B cell (primary cell): ENCODE results near the gene SDCCAG8. TPM values are rescaled to one million over a fixed set of nuclear protein-coding genes. Genes with fewer than 3 reads are reported as not detected.

ENCODE experiments used
- ATAC-seq: fragments of 200-7000 bp; cut with Tn5 transposase; one replicate; pipeline ENCODE4 v1.10.0; 2021; ENCODE audit warnings: low read depth, mild to moderate bottlenecking, moderate number of reproducible peaks, moderate library complexity
- CTCF ChIA-PET: fragments of 350-600 bp; sonication (Branson Sonifier 250); formaldehyde crosslinking; loops from one replicate; lab custom pipeline; 2021; ENCODE audit warnings: antibody characterized with exemption, inconsistent platforms; lab: Charles Lee
- POLR2A ChIA-PET: fragments of 350-600 bp; sonication (Branson Sonifier 250); formaldehyde crosslinking; loops from one replicate; lab custom pipeline; 2021; ENCODE audit warnings: antibody characterized with exemption; lab: Charles Lee
- DNase-seq: peaks from one replicate; pipeline ENCODE4 v3.0.0; 2013
- H2AFZ ChIP-seq: 2 replicates; pipeline ENCODE4 v1.6.1; 2012; ENCODE audit warnings: mild to moderate bottlenecking, low read depth, low read length; ENCODE audit not compliant: insufficient read depth, poor library complexity, severe bottlenecking
- H3K27ac ChIP-seq, 2 donors: 1 replicate in 1 of 2; 2 replicates in 1 of 2; pipeline ENCODE4 v1.5.1; 2012 to 2013; ENCODE audit warnings: low read length in 2 of 2, mild to moderate bottlenecking in 2 of 2, moderate library complexity in 1 of 2
- H3K27me3 ChIP-seq, 4 experiments: fragments of 200-600 bp in 1 of 4; sonication (generic) in 1 of 4; replicated peaks in 1 of 4; 1 replicate in 2 of 4; 2 replicates in 2 of 4; pipeline versions ENCODE4 v1.6.1 to v1.7.0; 2013 to 2016; ENCODE audit warnings: low read length in 3 of 4, mild to moderate bottlenecking in 2 of 4, mixed read lengths in 1 of 4, moderate library complexity in 1 of 4; ENCODE audit not compliant: insufficient read depth in 4 of 4, control insufficient read depth in 3 of 4; ENCODE audit errors: control extremely low read depth in 1 of 4
- H3K36me3 ChIP-seq, 2 experiments: replicated peaks in 1 of 2; 1 replicate in 1 of 2; 2 replicates in 1 of 2; pipeline versions ENCODE4 v1.6.1 to v1.7.1; 2013; ENCODE audit warnings: low read length in 1 of 2; ENCODE audit not compliant: insufficient read depth in 2 of 2, control insufficient read depth in 1 of 2; ENCODE audit errors: control extremely low read depth in 1 of 2, extremely low read depth in 1 of 2
- H3K4me1 ChIP-seq, 2 donors: fragments of 200-600 bp in 1 of 2; sonication (generic) in 1 of 2; 1 replicate in 1 of 2; 2 replicates in 1 of 2; pipeline versions ENCODE4 v1.5.1 to v1.6.1; 2013 to 2017; ENCODE audit warnings: low read length in 2 of 2; ENCODE audit not compliant: control insufficient read depth in 2 of 2, insufficient read depth in 2 of 2
- H3K4me2 ChIP-seq: replicated peaks from 2 replicates; pipeline ENCODE3; 2012; ENCODE audit warnings: mild to moderate bottlenecking, low read depth, low read length; ENCODE audit not compliant: poor library complexity, severe bottlenecking
- H3K4me3 ChIP-seq, 5 experiments: fragments of 200-600 bp in 1 of 5; sonication (generic) in 1 of 5; 1 replicate in 3 of 5; 2 replicates in 2 of 5; pipeline versions ENCODE4 v1.5.1 to v1.7.0; 2011 to 2016; ENCODE audit warnings: low read length in 4 of 5, mild to moderate bottlenecking in 4 of 5, low read depth in 2 of 5, control low read depth in 1 of 5, moderate library complexity in 1 of 5; ENCODE audit not compliant: insufficient read depth in 1 of 5; ENCODE audit errors: control extremely low read depth in 1 of 5, extremely low read depth in 1 of 5
- H3K79me2 ChIP-seq: fragments of 200-600 bp; sonication (generic); one replicate; pipeline ENCODE4 v1.6.0; 2016; ENCODE audit warnings: low read length; ENCODE audit not compliant: control insufficient read depth, insufficient read depth
- H3K9ac ChIP-seq: fragments of 200-600 bp; sonication (generic); 2 replicates; pipeline ENCODE4 v1.6.1; 2017; ENCODE audit warnings: mild to moderate bottlenecking, low read length, moderate library complexity
- H3K9me3 ChIP-seq, 3 donors: one replicate each; pipeline versions ENCODE4 v1.6.1 to v1.7.1; 2013; ENCODE audit warnings: low read length in 2 of 3; ENCODE audit not compliant: control insufficient read depth in 2 of 3, insufficient read depth in 1 of 3; ENCODE audit errors: control extremely low read depth in 1 of 3
- H4K20me1 ChIP-seq: 2 replicates; pipeline ENCODE4 v1.6.0; 2012; ENCODE audit warnings: mild to moderate bottlenecking, low read length; ENCODE audit not compliant: insufficient read depth, control insufficient read depth, poor library complexity, severe bottlenecking
- H3K27ac Mint-ChIP-seq: one replicate; pipeline ENCODE4 v1.8.0; 2021; ENCODE audit warnings: mixed read lengths
- H3K27me3 Mint-ChIP-seq: one replicate; pipeline ENCODE4 v1.8.0; 2021; ENCODE audit warnings: mixed read lengths
- H3K4me1 Mint-ChIP-seq: one replicate; pipeline ENCODE4 v1.8.0; 2021; ENCODE audit warnings: mixed read lengths
- H3K4me3 Mint-ChIP-seq: one replicate; pipeline ENCODE4 v1.8.0; 2021; ENCODE audit warnings: mixed read lengths
- H3K9me3 Mint-ChIP-seq: one replicate; pipeline ENCODE4 v1.8.0; 2022; ENCODE audit warnings: mixed read lengths; ENCODE audit not compliant: insufficient read depth
- EZH2 ChIP-seq: IDR thresholded peaks from 2 replicates; pipeline ENCODE4 v1.6.1; 2012; ENCODE audit warnings: borderline replicate concordance, low read depth, mild to moderate bottlenecking, moderate library complexity, low read length; ENCODE audit not compliant: insufficient read depth, poor library complexity, severe bottlenecking
- WGBS: methylation state at CpG from one replicate; pipeline ENCODE4 v1.1.5; 2013; ENCODE audit warnings: missing lambda C conversion rate; ENCODE audit not compliant: insufficient coverage; 5-methylcytosine and 5-hydroxymethylcytosine counted together
- intact Hi-C: fragments of 100-400 bp; cut with micrococcal nuclease; formaldehyde crosslinking; loops from one replicate; pipeline ENCODE4 v1.10.0; 2022
- polyA plus RNA-seq: library from polyadenylated mRNA; depleted of rRNA; stranded (reverse); fragments of >200 nt; gene quantifications from 2 replicates; pipeline ENCODE4 v1.2.3, GENCODE V29; 2012
- total RNA-seq, 2 donors: library from RNA; stranded (reverse); fragments of 120-200 nt in 1 of 2; gene quantifications; 1 replicate in 1 of 2; 2 replicates in 1 of 2; pipeline versions ENCODE4 v1.2.3 to v1.2.4, GENCODE V29; 2013 to 2022
- TF ChIP-seq, protein P1 (sequence below): fragments of 200-600 bp; IDR thresholded peaks from one replicate; pipeline ENCODE4 v1.8.0; 2022; ENCODE audit warnings: antibody characterized with exemption, mild to moderate bottlenecking

The SDCCAG8 gene
- total and polyA plus RNA-seq, 2 donors (not counting 1 experiment from before 2014, with no cell fraction given), result 37.1 to 60.7 TPM

DNA sequence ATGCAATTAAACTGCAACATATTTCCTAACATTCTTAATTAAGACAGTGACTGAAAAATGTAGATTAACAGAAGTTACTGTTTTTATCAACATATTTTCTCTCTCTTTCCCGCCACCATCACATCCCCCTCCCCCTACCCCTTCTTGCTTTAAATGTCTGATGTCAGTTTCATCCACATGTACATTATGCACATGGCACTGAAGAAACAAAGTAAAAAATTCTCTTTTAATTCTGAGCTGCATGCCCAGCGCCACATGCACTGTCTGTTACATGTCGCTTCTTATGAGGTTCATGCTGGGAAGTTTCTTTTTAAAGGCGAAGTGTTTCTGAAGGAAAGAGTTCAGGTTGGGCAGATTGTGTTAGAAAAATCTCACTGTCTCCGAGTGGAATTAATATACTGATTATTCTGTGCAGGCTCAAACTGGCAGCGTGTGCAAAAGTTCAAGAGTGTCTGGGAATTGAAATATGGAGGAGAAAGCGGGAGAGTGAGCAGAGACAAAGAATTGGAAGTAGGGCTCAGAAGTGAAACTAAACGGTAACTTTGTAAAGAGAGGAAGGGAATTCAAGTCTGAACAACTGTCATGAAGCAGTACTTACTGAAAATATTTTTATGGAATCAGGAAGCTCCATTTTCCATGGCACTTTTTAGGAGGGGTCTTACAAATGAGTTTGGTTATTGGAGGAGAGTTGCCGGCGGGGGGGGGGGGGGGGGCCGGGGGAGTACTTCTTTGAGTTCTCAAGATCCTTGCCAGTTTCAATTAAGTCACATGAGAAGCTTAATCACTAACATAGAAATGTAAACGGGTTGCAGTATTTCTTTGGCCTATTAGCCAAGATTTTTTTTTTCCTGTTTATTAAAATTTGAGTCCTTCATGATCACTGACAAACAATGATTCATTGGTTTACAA, 217.6 kb downstream of the SDCCAG8 start:
- no peaks in the 10 kb centered on the region for H3K9me3 ChIP-seq
- intact Hi-C loops, result no loop called here
- peak overlapping the region in 4 of 5 experiments; percentile 17 to 53 (median 40) for H3K4me3 ChIP-seq
- no peak overlapping the region for H3K27ac ChIP-seq
- peaks cover 0 to 4% of the 10 kb centered on the region in 2 experiments for H3K36me3 ChIP-seq
- Mint-ChIP-seq H3K9me3 (no peaks in the 10 kb centered on the region), H3K4me1 (peaks cover 30% of the 10 kb centered on the region), H3K4me3 (peak overlapping the region; percentile 78), H3K27ac (no peak overlapping the region), H3K27me3 (no peaks in the 10 kb centered on the region)
- peak overlapping the region; percentile 30 for H2AFZ ChIP-seq
- no peaks in the 10 kb centered on the region for H3K27me3 ChIP-seq
- POLR2A ChIA-PET, result interaction anchor here (0.6 kb wide), 1 partner anchor 35 kb away, joined by 4 read pairs; no protein-coding TSS in a partner anchor
- no peaks in the 10 kb centered on the region for H3K79me2 ChIP-seq
- ATAC-seq (no peak), DNase-seq (no peak)
- peaks cover 14 to 18% of the 10 kb centered on the region in 2 donors for H3K4me1 ChIP-seq
- 31% methylated on average over 7 of the region's 12 CpGs for WGBS
- H3K9ac ChIP-seq, result peak overlapping the region; percentile 62
- H3K4me2 ChIP-seq, result peak overlapping the region; percentile 62
- CTCF ChIA-PET, result no interaction called here
- H4K20me1 ChIP-seq, result no peaks in the 10 kb centered on the region
- no peak for TF ChIP-seq EZH2
- TF ChIP-seq, protein P1, sequence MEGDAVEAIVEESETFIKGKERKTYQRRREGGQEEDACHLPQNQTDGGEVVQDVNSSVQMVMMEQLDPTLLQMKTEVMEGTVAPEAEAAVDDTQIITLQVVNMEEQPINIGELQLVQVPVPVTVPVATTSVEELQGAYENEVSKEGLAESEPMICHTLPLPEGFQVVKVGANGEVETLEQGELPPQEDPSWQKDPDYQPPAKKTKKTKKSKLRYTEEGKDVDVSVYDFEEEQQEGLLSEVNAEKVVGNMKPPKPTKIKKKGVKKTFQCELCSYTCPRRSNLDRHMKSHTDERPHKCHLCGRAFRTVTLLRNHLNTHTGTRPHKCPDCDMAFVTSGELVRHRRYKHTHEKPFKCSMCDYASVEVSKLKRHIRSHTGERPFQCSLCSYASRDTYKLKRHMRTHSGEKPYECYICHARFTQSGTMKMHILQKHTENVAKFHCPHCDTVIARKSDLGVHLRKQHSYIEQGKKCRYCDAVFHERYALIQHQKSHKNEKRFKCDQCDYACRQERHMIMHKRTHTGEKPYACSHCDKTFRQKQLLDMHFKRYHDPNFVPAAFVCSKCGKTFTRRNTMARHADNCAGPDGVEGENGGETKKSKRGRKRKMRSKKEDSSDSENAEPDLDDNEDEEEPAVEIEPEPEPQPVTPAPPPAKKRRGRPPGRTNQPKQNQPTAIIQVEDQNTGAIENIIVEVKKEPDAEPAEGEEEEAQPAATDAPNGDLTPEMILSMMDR, result no peak
